RPMI7951 (cell line): Measurements from ENCODE around the gene HYAL1. TPM values are rescaled to one million over a fixed set of nuclear protein-coding genes. Genes with fewer than 3 reads are reported as not detected.

Source experiments
- DNase-seq: peaks from one replicate; pipeline ENCODE4 v3.0.0-alpha.2; 2012; ENCODE audit warnings: low read depth
- total RNA-seq: library from RNA; depleted of rRNA; stranded (reverse); fragments of >200 nt; shearing (Covaris generic); gene quantifications from 2 replicates; pipeline ENCODE4 v1.2.3, GENCODE V29; 2014; rRNA removed

Gene HYAL1
- total RNA-seq, 1 experiment from 2014 or later: 0.72 TPM

GRCh38 chr3:50261505-50261904, 41.9 kb downstream of the HYAL1 start:
- DNase-seq: no peak

GRCh38 chr3:50260942-50261441, 42.4 kb downstream of the HYAL1 start:
- no peak for DNase-seq

GRCh38 chr3:50260027-50260941, 43.1 kb downstream of the HYAL1 start:
- peak; percentile 89 for DNase-seq

- DNase-seq: no peak
Measured at GRCh38 chr3:50259432-50260026, 43.8 kb downstream of the HYAL1 start.

DNA sequence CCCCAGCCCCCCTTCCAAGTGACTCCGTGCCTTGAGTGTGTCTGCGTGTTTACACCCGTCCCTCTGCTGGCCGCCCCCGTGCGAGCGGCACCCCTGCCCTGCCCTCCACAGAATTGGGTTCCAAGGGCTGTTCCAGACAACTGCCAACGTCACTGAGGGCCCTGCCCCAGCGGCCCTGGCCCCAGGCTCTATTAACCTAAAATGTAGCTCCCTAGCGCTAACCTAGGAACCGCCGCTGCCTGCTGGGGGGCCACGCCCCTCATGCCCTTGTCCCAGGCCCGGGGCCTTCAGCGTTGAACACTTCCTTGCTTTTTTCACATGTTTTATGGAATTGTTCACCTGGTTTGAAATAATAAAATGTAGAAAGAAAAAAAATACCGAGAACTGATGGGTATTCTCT, 44.4 kb downstream of the HYAL1 start:
- DNase-seq: no peak

DNA sequence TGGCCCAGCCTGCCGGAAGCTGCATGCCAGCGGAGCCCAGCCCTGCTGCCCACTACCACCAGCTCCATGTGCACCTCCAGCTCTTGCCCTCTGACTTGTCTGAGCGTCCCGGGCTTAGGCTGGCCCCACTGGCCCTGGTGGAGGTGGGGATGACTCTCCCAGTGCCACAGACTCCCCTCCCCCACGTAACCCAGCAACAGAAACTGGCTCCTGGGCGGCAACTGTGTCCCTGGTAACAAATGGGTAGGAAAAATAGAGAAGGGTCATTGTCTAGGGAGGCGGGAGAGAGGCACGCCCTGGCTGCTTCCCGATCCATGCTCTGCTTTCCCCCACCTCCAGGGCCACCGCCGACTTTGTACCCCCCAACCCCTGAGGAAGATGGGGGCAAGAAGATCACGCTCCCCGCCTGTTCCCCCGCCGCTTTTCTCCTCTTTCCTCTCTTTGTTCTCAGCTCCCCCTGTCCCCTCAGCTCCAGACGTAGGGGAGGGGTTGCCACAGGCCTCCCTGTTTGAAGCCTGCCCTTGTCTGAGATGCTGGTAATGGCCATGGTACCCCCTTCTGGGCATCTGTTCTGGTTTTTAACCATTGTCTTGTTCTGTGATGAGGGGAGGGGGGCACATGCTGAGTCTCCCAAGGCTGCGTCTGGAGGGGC, 45.2 kb downstream of the HYAL1 start:
- DNase-seq: no peak

GRCh38 chr3:50256978-50257890, 46.1 kb downstream of the HYAL1 start:
- DNase-seq: no peak

DNA sequence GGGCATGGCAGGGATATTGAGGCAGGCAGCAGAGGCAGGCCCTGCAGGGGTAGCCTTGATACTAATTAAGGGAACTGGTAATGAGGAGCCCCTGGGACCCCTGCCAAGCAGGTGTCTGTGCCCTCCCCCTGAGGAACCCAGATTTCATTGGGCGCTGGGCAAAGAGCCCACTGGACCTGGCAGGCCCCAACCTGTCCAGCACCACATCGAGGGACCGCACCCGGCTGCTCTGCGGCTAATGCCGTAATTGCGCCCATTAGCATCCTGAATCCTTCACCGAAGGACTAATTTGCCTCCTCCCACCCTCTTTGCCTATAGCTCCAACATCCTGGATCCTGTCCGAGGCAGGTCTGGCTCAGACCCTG, 48.1 kb downstream of the HYAL1 start:
- no peak for DNase-seq

- no peak for DNase-seq
Measured at GRCh38 chr3:50254577-50255250, 48.7 kb downstream of the HYAL1 start.

GRCh38 chr3:50251220-50251619, 52.2 kb downstream of the HYAL1 start:
- DNase-seq: peak; percentile 76

DNA sequence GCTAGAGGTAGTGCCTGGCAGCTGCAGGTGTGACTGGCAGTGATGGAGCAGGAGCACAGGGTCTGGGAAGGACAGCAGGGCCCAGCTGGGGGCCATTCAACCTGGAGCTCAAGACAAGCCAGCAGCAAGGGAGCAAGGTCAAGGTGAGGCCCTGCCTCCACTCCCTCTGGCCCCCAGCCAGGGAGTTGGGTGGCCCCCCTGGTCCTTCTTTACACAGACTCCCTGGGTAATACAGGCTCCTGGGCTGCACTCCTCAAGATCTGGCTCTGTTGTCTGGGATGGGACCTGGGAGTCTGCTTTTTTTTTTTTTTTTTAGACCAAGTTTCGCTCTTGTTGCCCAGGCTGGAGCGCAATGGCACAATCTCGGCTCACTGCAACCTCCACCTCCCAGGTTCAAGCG, 52.9 kb downstream of the HYAL1 start:
- no peak for DNase-seq

Other genes with a start within 250 kb of the HYAL1 start
- 81.7 and 108 TPM in 2 replicates for gene RBM5, start 214.7 kb downstream of the HYAL1 start, total RNA-seq
- 1.5 and 1.9 TPM in 2 replicates for gene SEMA3F, start 148.2 kb downstream of the HYAL1 start, total RNA-seq
- not detected in 2 replicates for gene GNAT1, start 112.0 kb downstream of the HYAL1 start, total RNA-seq
- gene SLC38A3, start 98.3 kb downstream of the HYAL1 start, total RNA-seq: not detected in 2 replicates
- 302 and 305 TPM in 2 replicates for gene GNAI2, start 67.4 kb downstream of the HYAL1 start, total RNA-seq
- 3.1 and 5.6 TPM in 2 replicates for gene SEMA3B, start 34.4 kb downstream of the HYAL1 start, total RNA-seq
- gene LSMEM2, start 24.5 kb downstream of the HYAL1 start, total RNA-seq: not detected in 2 replicates
- gene IFRD2, start 11.1 kb downstream of the HYAL1 start, total RNA-seq: 97.9 and 116 TPM in 2 replicates
- 11.5 and 12.0 TPM in 2 replicates for gene HYAL3, start 4.2 kb downstream of the HYAL1 start, total RNA-seq
- 14.6 and 16.1 TPM in 2 replicates for gene NAA80, start 4.2 kb downstream of the HYAL1 start, total RNA-seq
- 42.2 and 52.3 TPM in 2 replicates for gene HYAL2, start 19.2 kb upstream of the HYAL1 start, total RNA-seq
- gene TUSC2, start 24.6 kb upstream of the HYAL1 start, total RNA-seq: 26.8 and 33.7 TPM in 2 replicates
- 51.7 and 77.8 TPM in 2 replicates for gene RASSF1, start 37.3 kb upstream of the HYAL1 start, total RNA-seq
- 2.9 and 5.2 TPM in 2 replicates for gene ZMYND10, start 42.2 kb upstream of the HYAL1 start, total RNA-seq
- 26.2 and 35.7 TPM in 2 replicates for gene NPRL2, start 47.2 kb upstream of the HYAL1 start, total RNA-seq
- 39.7 and 49.1 TPM in 2 replicates for gene CYB561D2, start 47.3 kb upstream of the HYAL1 start, total RNA-seq
- gene TMEM115, start 55.9 kb upstream of the HYAL1 start, total RNA-seq: 42.5 and 45.4 TPM in 2 replicates
- gene CACNA2D2, start 200.1 kb upstream of the HYAL1 start, total RNA-seq: under 0.01 TPM in 1 of 2 replicates, not detected in the other